SK-N-SH treated with all-trans-retinoic acid at 6 μM for 48 hours (cell line): ENCODE measurements around the gene SORL1-AS1.

ENCODE experiments used
- ATAC-seq: fragments of 200-7000 bp; cut with Tn5 transposase; 3 replicates; pipeline ENCODE4 v1.9.1; 2020; ENCODE audit warnings: mild to moderate bottlenecking, moderate library complexity
- ARNTL ChIP-seq: fragments of 450-650 bp; formaldehyde crosslinking; IDR thresholded peaks from 2 replicates; pipeline ENCODE4 v1.5.0; 2020; ENCODE audit warnings: low read depth, mild to moderate bottlenecking, moderate library complexity, borderline replicate concordance
- CREB5 ChIP-seq: fragments of 250-450 bp; sonication (Bioruptor Pico); IDR thresholded peaks from 2 replicates; pipeline ENCODE4 v1.5.1; 2020; ENCODE audit warnings: low read depth, mild to moderate bottlenecking, moderate library complexity
- CSDC2 ChIP-seq: fragments of 250-450 bp; sonication (Bioruptor Pico); IDR thresholded peaks from 2 replicates; pipeline ENCODE4 v1.5.0; 2020; ENCODE audit warnings: mild to moderate bottlenecking, moderate library complexity
- CSRNP3 ChIP-seq: fragments of 250-450 bp; sonication (Bioruptor Pico); IDR thresholded peaks from 2 replicates; pipeline ENCODE4 v1.5.1; 2021; ENCODE audit warnings: mild to moderate bottlenecking, moderate library complexity
- ESRRG ChIP-seq: fragments of 250-450 bp; sonication (Bioruptor Pico); IDR thresholded peaks from 2 replicates; pipeline ENCODE4 v1.6.1; 2021; ENCODE audit warnings: mild to moderate bottlenecking
- GLIS3 ChIP-seq: fragments of 250-450 bp; sonication (Bioruptor Pico); IDR thresholded peaks from 2 replicates; pipeline ENCODE4 v1.5.0; 2020; ENCODE audit warnings: mild to moderate bottlenecking, moderate library complexity
- ISL1 ChIP-seq: fragments of 250-450 bp; sonication (Bioruptor Pico); IDR thresholded peaks from 2 replicates; pipeline ENCODE4 v2.1.2; 2022; ENCODE audit warnings: mild to moderate bottlenecking, moderate library complexity
- OSR1 ChIP-seq: fragments of 250-450 bp; sonication (Bioruptor Pico); IDR thresholded peaks from 2 replicates; pipeline ENCODE4 v1.8.0; 2022; ENCODE audit warnings: moderate library complexity, mild to moderate bottlenecking, inconsistent platforms
- PATZ1 ChIP-seq: fragments of 250-450 bp; sonication (Bioruptor Pico); IDR thresholded peaks from 2 replicates; pipeline ENCODE4 v1.8.0; 2020; ENCODE audit warnings: mild to moderate bottlenecking, moderate library complexity, borderline replicate concordance
- POU6F1 ChIP-seq: fragments of 250-450 bp; sonication (Bioruptor Pico); IDR thresholded peaks from 2 replicates; pipeline ENCODE4 v1.8.0; 2021; ENCODE audit warnings: low read depth, mild to moderate bottlenecking, moderate library complexity, borderline replicate concordance
- PPARA ChIP-seq: fragments of 250-450 bp; sonication (Bioruptor Pico); IDR thresholded peaks from 2 replicates; pipeline ENCODE4 v1.5.0; 2020; ENCODE audit warnings: mild to moderate bottlenecking, borderline replicate concordance
- RARB ChIP-seq: fragments of 250-450 bp; sonication (Bioruptor Pico); IDR thresholded peaks from 2 replicates; pipeline ENCODE4 v1.8.0; 2021; ENCODE audit warnings: mild to moderate bottlenecking, moderate library complexity
- SNAI2 ChIP-seq: fragments of 250-450 bp; sonication (Bioruptor Pico); IDR thresholded peaks from 2 replicates; pipeline ENCODE4 v1.5.0; 2020; ENCODE audit warnings: mild to moderate bottlenecking, moderate library complexity
- TCF4 ChIP-seq: fragments of 250-450 bp; sonication (Bioruptor Pico); IDR thresholded peaks from 2 replicates; pipeline ENCODE4 v1.8.0; 2021; ENCODE audit warnings: mild to moderate bottlenecking, moderate library complexity, borderline replicate concordance
- TOX ChIP-seq: fragments of 250-450 bp; sonication (Bioruptor Pico); IDR thresholded peaks from 2 replicates; pipeline ENCODE4 v1.8.0; 2021; ENCODE audit warnings: mild to moderate bottlenecking, moderate library complexity, borderline replicate concordance
- TSHZ2 ChIP-seq: fragments of 250-450 bp; sonication (Bioruptor Pico); IDR thresholded peaks from 2 replicates; pipeline ENCODE4 v1.5.0; 2020; ENCODE audit warnings: mild to moderate bottlenecking, moderate library complexity
- ZC3H10 ChIP-seq: fragments of 250-450 bp; sonication (Bioruptor Pico); IDR thresholded peaks from 2 replicates; pipeline ENCODE4 v1.5.1; 2021; ENCODE audit warnings: mild to moderate bottlenecking, moderate library complexity
- ZFP3 ChIP-seq: fragments of 250-450 bp; sonication (Bioruptor Pico); IDR thresholded peaks from 2 replicates; pipeline ENCODE4 v1.5.0; 2020; ENCODE audit warnings: mild to moderate bottlenecking, moderate library complexity
- ZFP30 ChIP-seq: fragments of 450-650 bp; formaldehyde crosslinking; IDR thresholded peaks from 2 replicates; pipeline ENCODE4 v1.5.0; 2022; ENCODE audit warnings: mild to moderate bottlenecking, moderate library complexity
- ZNF565 ChIP-seq: fragments of 450-650 bp; formaldehyde crosslinking; conservative IDR thresholded peaks from 2 replicates; pipeline ENCODE4 v1.5.0; 2020; ENCODE audit warnings: low read depth, mild to moderate bottlenecking, moderate library complexity
- ZNF70 ChIP-seq: fragments of 450-650 bp; formaldehyde crosslinking; IDR thresholded peaks from 2 replicates; pipeline ENCODE4 v1.5.0; 2020; ENCODE audit warnings: mild to moderate bottlenecking, moderate library complexity
- ZNF8 ChIP-seq: fragments of 450-650 bp; formaldehyde crosslinking; IDR thresholded peaks from 2 replicates; pipeline ENCODE4 v1.5.0; 2020; ENCODE audit warnings: mild to moderate bottlenecking, moderate library complexity

SORL1-AS1 gene

GRCh38 chr11:121393855-121394254 is 58.9 kb downstream of the SORL1-AS1 start:
- no peak for TF ChIP-seq ZNF8 (CRISPR knock-in tag)
- no peak for TF ChIP-seq POU6F1
- no peak for TF ChIP-seq GLIS3
- no peak for TF ChIP-seq CSRNP3
- no peak for TF ChIP-seq PPARA
- no peak for TF ChIP-seq OSR1 (CRISPR knock-in tag)
- TF ChIP-seq ZNF70 (CRISPR knock-in tag), result no peak
- no peak for TF ChIP-seq ZFP3 (CRISPR knock-in tag)
- TF ChIP-seq CSDC2 (CRISPR knock-in tag), result no peak
- no peak for TF ChIP-seq SNAI2
- no peak for TF ChIP-seq ZC3H10 (CRISPR knock-in tag)
- TF ChIP-seq ARNTL, result no peak
- no peak for ATAC-seq

- ATAC-seq, result no peak
- no peak for TF ChIP-seq TCF4 (CRISPR knock-in tag)
- no peak for TF ChIP-seq TSHZ2 (CRISPR knock-in tag)
- TF ChIP-seq ARNTL, result no peak
- TF ChIP-seq TOX, result no peak
- TF ChIP-seq PPARA, result no peak
- TF ChIP-seq ZFP3 (CRISPR knock-in tag), result no peak
- no peak for TF ChIP-seq OSR1 (CRISPR knock-in tag)
- TF ChIP-seq ESRRG, result no peak
- TF ChIP-seq CSDC2 (CRISPR knock-in tag), result no peak
- TF ChIP-seq ZC3H10 (CRISPR knock-in tag), result no peak
- no peak for TF ChIP-seq CREB5 (CRISPR knock-in tag)
- no peak for TF ChIP-seq ZNF8 (CRISPR knock-in tag)
- no peak for TF ChIP-seq ZNF565 (CRISPR knock-in tag)
- TF ChIP-seq ZNF70 (CRISPR knock-in tag), result no peak
- TF ChIP-seq GLIS3, result no peak
- TF ChIP-seq ZFP30, result no peak
- no peak for TF ChIP-seq CSRNP3
- no peak for TF ChIP-seq PATZ1 (CRISPR knock-in tag)
Observed at GRCh38 chr11:121391914-121392313, 60.9 kb downstream of the SORL1-AS1 start.

- ATAC-seq, result peak; percentile 47; the same call in 2 of the 3 replicates
- TF ChIP-seq CREB5 (CRISPR knock-in tag) (no peak), ARNTL (no peak), SNAI2 (no peak), ZFP30 (no peak), ISL1 (CRISPR knock-in tag) (no peak), ZNF8 (CRISPR knock-in tag) (no peak), PPARA (no peak), RARB (no peak), TCF4 (CRISPR knock-in tag) (no peak), GLIS3 (no peak), PATZ1 (CRISPR knock-in tag) (no peak), TOX (no peak)
Observed at GRCh38 chr11:121389651-121390050, 63.1 kb downstream of the SORL1-AS1 start.
